ENCODE results near the gene C10orf143.
"Not testable (repeated sequence)": the region's sequence is repeated elsewhere in the genome, so short reads cannot be mapped to it uniquely, and the experiment has no call there.

Gene C10orf143

GRCh38 chr10:130111113-130111851 lies 652 bp upstream of the C10orf143 start:
- no peaks in the 10 kb centered on the region for H3K27me3 ChIP-seq (replicated peaks; ENCODE audit: control insufficient read depth, insufficient read depth, low read length)
- no peaks in the 10 kb centered on the region for H3K9me3 ChIP-seq (ENCODE audit: control insufficient read depth, low read length)
- peaks cover 14% of the 10 kb centered on the region for H3K4me1 ChIP-seq (ENCODE audit: control insufficient read depth, insufficient read depth, low read length)
- no peaks in the 10 kb centered on the region for H3K36me3 ChIP-seq (ENCODE audit: control insufficient read depth, insufficient read depth, low read length, severe bottlenecking)
- peak; percentile 99 for DNase-seq (ENCODE audit: low read depth)
- H3K4me3 ChIP-seq (ENCODE audit: low read length) = peak overlapping the region; percentile 93
- H3K9ac ChIP-seq (ENCODE audit: low read length) = peak overlapping the region; percentile 94

- Histone ChIP-seq H3K9me3 (ENCODE audit: control insufficient read depth, low read length) (no peaks in the 10 kb centered on the region), H3K4me1 (ENCODE audit: control insufficient read depth, insufficient read depth, low read length) (peaks cover 14% of the 10 kb centered on the region), H3K36me3 (ENCODE audit: control insufficient read depth, insufficient read depth, low read length, severe bottlenecking) (no peaks in the 10 kb centered on the region), H3K4me3 (ENCODE audit: low read length) (peak overlapping the region; percentile 93), H3K27me3 (replicated peaks; ENCODE audit: control insufficient read depth, insufficient read depth, low read length) (no peaks in the 10 kb centered on the region), H3K9ac (ENCODE audit: low read length) (peak overlapping the region; percentile 94)
- peak; percentile 92 for DNase-seq (ENCODE audit: low read depth)
Measured at GRCh38 chr10:130109796-130110245, 809 bp downstream of the C10orf143 start.

- DNase-seq (ENCODE audit: low read depth) = no peak
- peak overlapping the region; percentile 93 for H3K4me3 ChIP-seq (ENCODE audit: low read length)
- peak overlapping the region; percentile 94 for H3K9ac ChIP-seq (ENCODE audit: low read length)
- no peaks in the 10 kb centered on the region for H3K27me3 ChIP-seq (replicated peaks; ENCODE audit: control insufficient read depth, insufficient read depth, low read length)
- no peaks in the 10 kb centered on the region for H3K9me3 ChIP-seq (ENCODE audit: control insufficient read depth, low read length)
- H3K36me3 ChIP-seq (ENCODE audit: control insufficient read depth, insufficient read depth, low read length, severe bottlenecking) = no peaks in the 10 kb centered on the region
- H3K4me1 ChIP-seq (ENCODE audit: control insufficient read depth, insufficient read depth, low read length) = peaks cover 14% of the 10 kb centered on the region
Measured at GRCh38 chr10:130108934-130109604, 1.6 kb downstream of the C10orf143 start.

GRCh38 chr10:130108146-130108545 lies 2.5 kb downstream of the C10orf143 start:
- peaks cover 14% of the 10 kb centered on the region for H3K4me1 ChIP-seq (ENCODE audit: control insufficient read depth, insufficient read depth, low read length)
- not testable (repeated sequence) for DNase-seq (ENCODE audit: low read depth); H3K9me3 ChIP-seq (ENCODE audit: control insufficient read depth, low read length); H3K9ac ChIP-seq (ENCODE audit: low read length); H3K27me3 ChIP-seq (replicated peaks; ENCODE audit: control insufficient read depth, insufficient read depth, low read length); H3K4me3 ChIP-seq (ENCODE audit: low read length); H3K36me3 ChIP-seq (ENCODE audit: control insufficient read depth, insufficient read depth, low read length, severe bottlenecking)

GRCh38 chr10:130105724-130106123 lies 4.9 kb downstream of the C10orf143 start:
- no peaks in the 10 kb centered on the region for H3K27me3 ChIP-seq (replicated peaks; ENCODE audit: control insufficient read depth, insufficient read depth, low read length)
- no peak overlapping the region for H3K9ac ChIP-seq (ENCODE audit: low read length)
- H3K9me3 ChIP-seq (ENCODE audit: control insufficient read depth, low read length) = no peaks in the 10 kb centered on the region
- no peaks in the 10 kb centered on the region for H3K36me3 ChIP-seq (ENCODE audit: control insufficient read depth, insufficient read depth, low read length, severe bottlenecking)
- no peak overlapping the region for H3K4me3 ChIP-seq (ENCODE audit: low read length)
- no peak for DNase-seq (ENCODE audit: low read depth)
- H3K4me1 ChIP-seq (ENCODE audit: control insufficient read depth, insufficient read depth, low read length) = peaks cover 9% of the 10 kb centered on the region

GRCh38 chr10:130099344-130099743 lies 11.3 kb downstream of the C10orf143 start:
- H3K4me1 ChIP-seq (ENCODE audit: control insufficient read depth, insufficient read depth, low read length) = no peaks in the 10 kb centered on the region
- H3K4me3 ChIP-seq (ENCODE audit: low read length) = no peak overlapping the region
- H3K9ac ChIP-seq (ENCODE audit: low read length) = no peak overlapping the region
- H3K27me3 ChIP-seq (replicated peaks; ENCODE audit: control insufficient read depth, insufficient read depth, low read length) = no peaks in the 10 kb centered on the region
- H3K36me3 ChIP-seq (ENCODE audit: control insufficient read depth, insufficient read depth, low read length, severe bottlenecking) = no peaks in the 10 kb centered on the region
- no peak for DNase-seq (ENCODE audit: low read depth)
- H3K9me3 ChIP-seq (ENCODE audit: control insufficient read depth, low read length) = no peaks in the 10 kb centered on the region

GRCh38 chr10:130090565-130090964 lies 20.1 kb downstream of the C10orf143 start:
- DNase-seq (ENCODE audit: low read depth); H3K9me3 ChIP-seq (ENCODE audit: control insufficient read depth, low read length); H3K4me3 ChIP-seq (ENCODE audit: low read length); H3K4me1 ChIP-seq (ENCODE audit: control insufficient read depth, insufficient read depth, low read length); H3K27me3 ChIP-seq (replicated peaks; ENCODE audit: control insufficient read depth, insufficient read depth, low read length); H3K9ac ChIP-seq (ENCODE audit: low read length); H3K36me3 ChIP-seq (ENCODE audit: control insufficient read depth, insufficient read depth, low read length, severe bottlenecking): not testable (repeated sequence)

GRCh38 chr10:130080461-130080814 lies 30.2 kb downstream of the C10orf143 start:
- H3K9me3 ChIP-seq (ENCODE audit: control insufficient read depth, low read length) = no peaks in the 10 kb centered on the region
- peaks cover 11% of the 10 kb centered on the region for H3K4me1 ChIP-seq (ENCODE audit: control insufficient read depth, insufficient read depth, low read length)
- no peak overlapping the region for H3K9ac ChIP-seq (ENCODE audit: low read length)
- no peak overlapping the region for H3K4me3 ChIP-seq (ENCODE audit: low read length)
- no peak for DNase-seq (ENCODE audit: low read depth)
- no peaks in the 10 kb centered on the region for H3K36me3 ChIP-seq (ENCODE audit: control insufficient read depth, insufficient read depth, low read length, severe bottlenecking)
- H3K27me3 ChIP-seq (replicated peaks; ENCODE audit: control insufficient read depth, insufficient read depth, low read length) = no peaks in the 10 kb centered on the region

- no peak overlapping the region for H3K4me3 ChIP-seq (ENCODE audit: low read length)
- no peaks in the 10 kb centered on the region for H3K27me3 ChIP-seq (replicated peaks; ENCODE audit: control insufficient read depth, insufficient read depth, low read length)
- H3K9me3 ChIP-seq (ENCODE audit: control insufficient read depth, low read length) = no peaks in the 10 kb centered on the region
- peaks cover 11% of the 10 kb centered on the region for H3K4me1 ChIP-seq (ENCODE audit: control insufficient read depth, insufficient read depth, low read length)
- H3K9ac ChIP-seq (ENCODE audit: low read length) = no peak overlapping the region
- H3K36me3 ChIP-seq (ENCODE audit: control insufficient read depth, insufficient read depth, low read length, severe bottlenecking) = no peaks in the 10 kb centered on the region
- DNase-seq (ENCODE audit: low read depth) = peak; percentile 1
Measured at GRCh38 chr10:130079614-130080460, 30.8 kb downstream of the C10orf143 start.

GRCh38 chr10:130078120-130078519 lies 32.5 kb downstream of the C10orf143 start:
- Histone ChIP-seq H3K27me3 (replicated peaks; ENCODE audit: control insufficient read depth, insufficient read depth, low read length) (no peaks in the 10 kb centered on the region), H3K9me3 (ENCODE audit: control insufficient read depth, low read length) (no peaks in the 10 kb centered on the region), H3K4me3 (ENCODE audit: low read length) (no peak overlapping the region), H3K36me3 (ENCODE audit: control insufficient read depth, insufficient read depth, low read length, severe bottlenecking) (no peaks in the 10 kb centered on the region), H3K4me1 (ENCODE audit: control insufficient read depth, insufficient read depth, low read length) (peaks cover 11% of the 10 kb centered on the region), H3K9ac (ENCODE audit: low read length) (no peak overlapping the region)
- no peak for DNase-seq (ENCODE audit: low read depth)

- H3K27me3 ChIP-seq (replicated peaks; ENCODE audit: control insufficient read depth, insufficient read depth, low read length) = no peaks in the 10 kb centered on the region
- no peaks in the 10 kb centered on the region for H3K36me3 ChIP-seq (ENCODE audit: control insufficient read depth, insufficient read depth, low read length, severe bottlenecking)
- H3K9ac ChIP-seq (ENCODE audit: low read length) = no peak overlapping the region
- H3K4me1 ChIP-seq (ENCODE audit: control insufficient read depth, insufficient read depth, low read length) = peaks cover 11% of the 10 kb centered on the region
- H3K4me3 ChIP-seq (ENCODE audit: low read length) = no peak overlapping the region
- DNase-seq (ENCODE audit: low read depth) = no peak
- peaks cover 8% of the 10 kb centered on the region for H3K9me3 ChIP-seq (ENCODE audit: control insufficient read depth, low read length)
Measured at GRCh38 chr10:130076681-130077080, 33.9 kb downstream of the C10orf143 start.

Measured in adipocyte (in vitro differentiated cells).